Left lung (tissue), 10 donors: ENCODE measurements around the gene CLGN. TPM values are rescaled to one million over a fixed set of nuclear protein-coding genes. Genes with fewer than 3 reads are reported as not detected.

Experiments
- ATAC-seq: fragments of 200-7000 bp; cut with Tn5 transposase; one replicate; pipeline ENCODE4 v1.9.1; 2020; ENCODE audit warnings: moderate library complexity
- DNase-seq, 4 donors: peaks; one replicate each; pipeline ENCODE4 v3.0.0-alpha.2; 2013 to 2020
- H3K27ac ChIP-seq, 2 donors: fragments of 200-600 bp; sonication (generic) in 1 of 2; one replicate each; pipeline versions ENCODE4 v1.5.0 to v1.8.0; 2020 to 2021
- H3K27me3 ChIP-seq, 2 donors: fragments of 200-600 bp; sonication (generic) in 1 of 2; one replicate each; pipeline versions ENCODE4 v1.5.0 to v1.8.0; 2020 to 2021
- H3K36me3 ChIP-seq, 2 donors: fragments of 200-600 bp; sonication (generic) in 1 of 2; one replicate each; pipeline versions ENCODE4 v1.5.0 to v1.8.0; 2020 to 2021
- H3K4me1 ChIP-seq, 2 donors: fragments of 200-600 bp; one replicate each; pipeline ENCODE4 v1.8.0; 2021
- H3K4me3 ChIP-seq, 2 donors: fragments of 200-600 bp; sonication (generic) in 1 of 2; one replicate each; pipeline versions ENCODE4 v1.5.0 to v1.8.0; 2020 to 2021; ENCODE audit warnings: mild to moderate bottlenecking in 1 of 2
- H3K9me3 ChIP-seq, 2 donors: fragments of 200-600 bp; sonication (generic) in 1 of 2; one replicate each; pipeline versions ENCODE4 v1.5.0 to v1.8.0; 2020 to 2021
- CTCF ChIP-seq, 2 donors: fragments of 200-600 bp; sonication (generic) in 1 of 2; IDR thresholded peaks; one replicate each; pipeline versions ENCODE4 v1.5.0 to v1.8.0; 2021; ENCODE audit warnings: antibody characterized with exemption in 2 of 2
- intact Hi-C, 2 donors: fragments of 100-400 bp; cut with DNase I; formaldehyde crosslinking; loops; one replicate each; pipeline versions ENCODE4 v1.11.2 to v1.14.2; 2022
- polyA plus RNA-seq, 6 donors: library from polyadenylated mRNA; unstranded; fragments of 120-200 nt; gene quantifications; one replicate each; pipeline ENCODE4 v1.2.1, GENCODE V29; 2013; ENCODE audit not compliant: insufficient read length in 6 of 6
- total RNA-seq, 2 donors: library from RNA; stranded (reverse); fragmentation: NEBNext Ultra II Directional; extraction: Animal tissue kit (Norgen Biotek cat#: 25700); gene quantifications; one replicate each; pipeline ENCODE4 v1.2.1, GENCODE V29; 2021
- donor health status: DM: no; HTN: yes; CAD: no.
- donor health status: DM: no; HTN: no; CAD: no.

Gene CLGN
- total and polyA plus RNA-seq, 8 donors = 0.55 to 4.6 (median 4.4) TPM

GRCh38 chr4:140367738-140368137 is 59.7 kb downstream of the CLGN start:
- ATAC-seq (peak; percentile 34), DNase-seq (peak in 1 of 4 donors; percentile 37)
- H3K27ac ChIP-seq = no peak overlapping the region
- H3K36me3 ChIP-seq = no peaks in the 10 kb centered on the region
- intact Hi-C loops = loop anchor here in 1 of 2 donors (10.0 kb wide), 1 partner anchor 237 kb away; no protein-coding TSS in a partner anchor
- peaks cover 2 to 6% of the 10 kb centered on the region in 2 donors for H3K4me1 ChIP-seq
- H3K4me3 ChIP-seq = no peak overlapping the region
- TF ChIP-seq CTCF (IDR thresholded peaks at IDR 0.05) = no peak
- H3K27me3 ChIP-seq = no peaks in the 10 kb centered on the region
- H3K9me3 ChIP-seq = no peaks in the 10 kb centered on the region

DNA sequence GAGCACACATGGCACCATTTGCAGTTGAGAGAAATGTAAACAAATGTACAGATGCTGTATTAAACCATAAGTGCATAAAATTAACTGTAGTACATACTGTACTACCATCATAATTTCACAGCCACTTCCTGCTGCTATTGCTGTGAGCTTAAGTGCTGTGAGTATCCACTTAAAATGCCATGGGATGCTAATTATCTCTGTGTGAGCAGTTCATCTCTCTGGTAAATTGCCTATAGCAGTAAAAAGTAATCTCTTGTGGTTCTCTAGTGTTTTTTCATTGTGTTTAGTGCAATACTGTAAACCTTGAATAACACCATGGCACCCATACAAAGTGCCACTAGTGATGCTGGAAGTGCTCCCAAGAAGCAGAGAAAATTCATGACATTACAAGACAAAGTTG is 63.9 kb downstream of the CLGN start:
- Histone ChIP-seq H3K4me3 (no peak overlapping the region), H3K9me3 (no peaks in the 10 kb centered on the region), H3K36me3 (no peaks in the 10 kb centered on the region), H3K27me3 (no peaks in the 10 kb centered on the region), H3K4me1 (no peaks in the 10 kb centered on the region), H3K27ac (no peak overlapping the region)
- intact Hi-C loops = loop anchor here in 1 of 2 donors (10.0 kb wide), 1 partner anchor 241 kb away; no protein-coding TSS in a partner anchor
- TF ChIP-seq CTCF (IDR thresholded peaks at IDR 0.05) = no peak
- ATAC-seq (no peak), DNase-seq (no peak)

GRCh38 chr4:140363051-140363450 is 64.4 kb downstream of the CLGN start:
- Histone ChIP-seq H3K36me3 (no peaks in the 10 kb centered on the region), H3K4me3 (no peak overlapping the region), H3K9me3 (no peaks in the 10 kb centered on the region), H3K4me1 (no peaks in the 10 kb centered on the region), H3K27ac (no peak overlapping the region), H3K27me3 (no peaks in the 10 kb centered on the region)
- intact Hi-C loops = loop anchor here in 1 of 2 donors (10.0 kb wide), 1 partner anchor 242 kb away; no protein-coding TSS in a partner anchor
- DNase-seq (no peak), ATAC-seq (no peak)
- no peak for TF ChIP-seq CTCF (IDR thresholded peaks at IDR 0.05)

GRCh38 chr4:140361099-140361498 is 66.3 kb downstream of the CLGN start:
- ATAC-seq = no peak
- Histone ChIP-seq H3K4me1 (no peaks in the 10 kb centered on the region), H3K36me3 (no peaks in the 10 kb centered on the region), H3K27ac (no peak overlapping the region), H3K9me3 (no peaks in the 10 kb centered on the region), H3K27me3 (no peaks in the 10 kb centered on the region), H3K4me3 (no peak overlapping the region)
- intact Hi-C loops = loop anchor here in 1 of 2 donors (10.0 kb wide), 1 partner anchor 244 kb away; no protein-coding TSS in a partner anchor
- DNase-seq = no peak
- no peak for TF ChIP-seq CTCF (IDR thresholded peaks at IDR 0.05)

GRCh38 chr4:140359562-140360427 is 67.7 kb downstream of the CLGN start:
- Histone ChIP-seq H3K4me1 (no peaks in the 10 kb centered on the region), H3K4me3 (no peak overlapping the region), H3K27ac (no peak overlapping the region), H3K27me3 (no peaks in the 10 kb centered on the region), H3K9me3 (no peaks in the 10 kb centered on the region), H3K36me3 (no peaks in the 10 kb centered on the region)
- DNase-seq (peak in 3 of 4 donors; percentile 61 to 78 (median 74)), ATAC-seq (peak; percentile 98)
- intact Hi-C loops = loop anchor here in 1 of 2 donors (10.0 kb wide), 1 partner anchor 245 kb away; no protein-coding TSS in a partner anchor
- peak; percentile 78 to 87 for TF ChIP-seq CTCF (IDR thresholded peaks at IDR 0.05)
